GM12878 (cell line): ENCODE results near the gene SYNJ2.

Source experiments
- CTCF ChIP-seq, 3 experiments: IDR thresholded peaks in 2 of 3; conservative IDR thresholded peaks in 1 of 3; 2 replicates each; pipeline ENCODE4 v1.5.1; 2011; ENCODE audit warnings: low read depth in 3 of 3, low read length in 3 of 3, mild to moderate bottlenecking in 3 of 3, control low read depth in 2 of 3, moderate library complexity in 2 of 3, inconsistent platforms in 1 of 3, mixed read lengths in 1 of 3; ENCODE audit not compliant: control insufficient read depth in 2 of 3, insufficient read depth in 1 of 3; ENCODE audit errors: extremely low read depth in 1 of 3
- E4F1 ChIP-seq: fragments of 450-650 bp; IDR thresholded peaks from 2 replicates; pipeline ENCODE4 v1.6.1; 2018; ENCODE audit warnings: borderline replicate concordance, mild to moderate bottlenecking; ENCODE audit not compliant: partially characterized antibody
- FOS ChIP-seq: IDR thresholded peaks from 3 replicates; pipeline ENCODE4 v1.6.1; 2011; ENCODE audit warnings: borderline replicate concordance; ENCODE audit not compliant: insufficient read length; ENCODE audit errors: extremely low read depth
- JUND ChIP-seq: IDR thresholded peaks from 2 replicates; pipeline ENCODE4 v1.6.1; 2012; ENCODE audit warnings: low read depth, mild to moderate bottlenecking, low read length, improper control_type of control experiment, moderate library complexity
- NBN ChIP-seq: fragments of 450-650 bp; IDR thresholded peaks from 2 replicates; pipeline ENCODE4 v1.6.1; 2016
- POLR2AphosphoS5 ChIP-seq: IDR thresholded peaks from 2 replicates; pipeline ENCODE4 v1.6.1; 2011; ENCODE audit warnings: mild to moderate bottlenecking, low read length, inconsistent platforms
- ZBTB4 ChIP-seq: fragments of 450-650 bp; formaldehyde crosslinking; IDR thresholded peaks from 2 replicates; pipeline ENCODE4 v1.4.0; 2022; ENCODE audit warnings: mild to moderate bottlenecking, moderate library complexity

GRCh38 chr6:157999168-158000051 lies 17.7 kb downstream of the SYNJ2 start:
- no peak for TF ChIP-seq CTCF (IDR thresholded peaks at IDR 0.05 in 2 of 3, conservative IDR thresholded peaks at IDR 0.05 in 1 of 3; ENCODE audit: control insufficient read depth in 2 of 3, extremely low read depth in 1 of 3, insufficient read depth in 1 of 3, low read depth in 3 of 3, low read length in 3 of 3)
- no peak for TF ChIP-seq NBN
- no peak for TF ChIP-seq ZBTB4 (CRISPR knock-in tag)
- no peak for TF ChIP-seq FOS
- TF ChIP-seq E4F1 = no peak
- no peak for TF ChIP-seq POLR2AphosphoS5
- no peak for TF ChIP-seq JUND
